Measurements from ENCODE around the gene ALKBH6. TPM values are rescaled to one million over a fixed set of nuclear protein-coding genes. Genes with fewer than 3 reads are reported as not detected.

Gene ALKBH6
- total RNA-seq, 1 donor from 2014 or later = 16.3 TPM

DNA sequence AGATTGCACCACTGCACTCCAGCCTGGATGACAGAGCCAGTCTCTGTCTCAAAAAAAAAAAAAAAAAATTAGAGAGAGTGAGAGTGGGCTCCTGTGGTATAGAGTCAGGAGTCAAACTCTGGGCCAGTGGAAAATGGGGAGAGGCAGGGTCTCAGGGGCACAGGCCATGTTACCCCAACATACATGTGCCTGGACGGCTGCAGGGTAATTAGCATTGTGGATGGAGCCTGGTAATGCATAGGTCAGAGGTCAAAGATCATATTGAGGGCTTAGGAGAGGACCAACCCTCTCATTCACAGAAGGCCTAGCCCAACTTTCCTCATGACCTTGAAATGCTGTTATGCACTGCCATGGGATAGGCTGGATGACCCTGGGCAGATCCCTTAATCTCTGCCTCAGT is 11.5 kb upstream of the ALKBH6 start:
- Mint-ChIP-seq H3K9me3 (no peaks in the 10 kb centered on the region), H3K27ac (no peak overlapping the region), H3K4me3 (no peak overlapping the region), H3K36me3 (peaks cover 21% of the 10 kb centered on the region), H3K27me3 (ENCODE audit: insufficient read depth, low read depth) (peaks cover 3% of the 10 kb centered on the region), H3K4me1 (no peaks in the 10 kb centered on the region)
- H2AFZ ChIP-seq (replicated peaks) = no peak overlapping the region
- TF ChIP-seq, protein P1, sequence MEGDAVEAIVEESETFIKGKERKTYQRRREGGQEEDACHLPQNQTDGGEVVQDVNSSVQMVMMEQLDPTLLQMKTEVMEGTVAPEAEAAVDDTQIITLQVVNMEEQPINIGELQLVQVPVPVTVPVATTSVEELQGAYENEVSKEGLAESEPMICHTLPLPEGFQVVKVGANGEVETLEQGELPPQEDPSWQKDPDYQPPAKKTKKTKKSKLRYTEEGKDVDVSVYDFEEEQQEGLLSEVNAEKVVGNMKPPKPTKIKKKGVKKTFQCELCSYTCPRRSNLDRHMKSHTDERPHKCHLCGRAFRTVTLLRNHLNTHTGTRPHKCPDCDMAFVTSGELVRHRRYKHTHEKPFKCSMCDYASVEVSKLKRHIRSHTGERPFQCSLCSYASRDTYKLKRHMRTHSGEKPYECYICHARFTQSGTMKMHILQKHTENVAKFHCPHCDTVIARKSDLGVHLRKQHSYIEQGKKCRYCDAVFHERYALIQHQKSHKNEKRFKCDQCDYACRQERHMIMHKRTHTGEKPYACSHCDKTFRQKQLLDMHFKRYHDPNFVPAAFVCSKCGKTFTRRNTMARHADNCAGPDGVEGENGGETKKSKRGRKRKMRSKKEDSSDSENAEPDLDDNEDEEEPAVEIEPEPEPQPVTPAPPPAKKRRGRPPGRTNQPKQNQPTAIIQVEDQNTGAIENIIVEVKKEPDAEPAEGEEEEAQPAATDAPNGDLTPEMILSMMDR (IDR thresholded peaks at IDR 0.05) = no peak
- no peak for TF ChIP-seq EZH2phosphoT487 (IDR thresholded peaks at IDR 0.05)
- TF ChIP-seq EZH2 (IDR thresholded peaks at IDR 0.05) = no peak
- H3F3A ChIP-seq (ENCODE audit: low read depth) = no peaks in the 10 kb centered on the region
- no peaks in the 10 kb centered on the region for H3K36me3 ChIP-seq
- H3K4me3 ChIP-seq = no peak overlapping the region
- no peak overlapping the region for H3K4me2 ChIP-seq
- no peaks in the 10 kb centered on the region for H3K27me3 ChIP-seq
- no peak overlapping the region for H3K9ac ChIP-seq
- DNase-seq (ENCODE audit: low spot score) = no peak
- no peaks in the 10 kb centered on the region for H3K4me1 ChIP-seq
- H3K79me2 ChIP-seq (ENCODE audit: low read depth) = no peaks in the 10 kb centered on the region
- peaks cover 8% of the 10 kb centered on the region for H4K20me1 ChIP-seq (ENCODE audit: low read depth)
- no peaks in the 10 kb centered on the region for H3K9me3 ChIP-seq (ENCODE audit: low read depth)
- no peak overlapping the region for H3K27ac ChIP-seq

GRCh38 chr19:36023432-36023831 is 9.4 kb upstream of the ALKBH6 start:
- Histone ChIP-seq H3K4me1 (no peaks in the 10 kb centered on the region), H4K20me1 (ENCODE audit: low read depth) (peaks cover 1% of the 10 kb centered on the region), H3K27ac (no peak overlapping the region), H3K9me3 (ENCODE audit: low read depth) (no peaks in the 10 kb centered on the region), H3K27me3 (no peaks in the 10 kb centered on the region), H3K4me2 (no peak overlapping the region), H3K79me2 (ENCODE audit: low read depth) (no peaks in the 10 kb centered on the region), H3K9ac (no peak overlapping the region), H3F3A (ENCODE audit: low read depth) (no peaks in the 10 kb centered on the region), H3K36me3 (no peaks in the 10 kb centered on the region), H3K4me3 (no peak overlapping the region), H2AFZ (replicated peaks) (no peak overlapping the region)
- Mint-ChIP-seq H3K4me3 (no peak overlapping the region), H3K27ac (no peak overlapping the region), H3K9me3 (no peaks in the 10 kb centered on the region), H3K4me1 (no peaks in the 10 kb centered on the region), H3K36me3 (peaks cover 14% of the 10 kb centered on the region), H3K27me3 (ENCODE audit: insufficient read depth, low read depth) (peaks cover 3% of the 10 kb centered on the region)
- DNase-seq (ENCODE audit: low spot score) = no peak
- TF ChIP-seq EZH2 (IDR thresholded peaks at IDR 0.05) (no peak), EZH2phosphoT487 (IDR thresholded peaks at IDR 0.05) (no peak)
- TF ChIP-seq, protein P1 (IDR thresholded peaks at IDR 0.05) = no peak

GRCh38 chr19:36019061-36019670 is 5.2 kb upstream of the ALKBH6 start:
- no peaks in the 10 kb centered on the region for H3K9me3 Mint-ChIP-seq
- H3K27ac Mint-ChIP-seq = no peak overlapping the region
- H3K9ac ChIP-seq = no peak overlapping the region
- peaks cover 8% of the 10 kb centered on the region for H3K27me3 Mint-ChIP-seq (ENCODE audit: insufficient read depth, low read depth)
- no peaks in the 10 kb centered on the region for H4K20me1 ChIP-seq (ENCODE audit: low read depth)
- H3K9me3 ChIP-seq (ENCODE audit: low read depth) = no peaks in the 10 kb centered on the region
- no peak for TF ChIP-seq EZH2 (IDR thresholded peaks at IDR 0.05)
- TF ChIP-seq, protein P1 (IDR thresholded peaks at IDR 0.05) = no peak
- TF ChIP-seq EZH2phosphoT487 (IDR thresholded peaks at IDR 0.05) = no peak
- H3K4me3 ChIP-seq = no peak overlapping the region
- DNase-seq (ENCODE audit: low spot score) = no peak
- H3K79me2 ChIP-seq (ENCODE audit: low read depth) = no peaks in the 10 kb centered on the region
- H3K4me1 ChIP-seq = no peaks in the 10 kb centered on the region
- H3K27me3 ChIP-seq = no peaks in the 10 kb centered on the region
- H2AFZ ChIP-seq (replicated peaks) = no peak overlapping the region
- H3K4me3 Mint-ChIP-seq = no peak overlapping the region
- peaks cover 15% of the 10 kb centered on the region for H3K36me3 Mint-ChIP-seq
- no peak overlapping the region for H3K4me2 ChIP-seq
- peaks cover 5% of the 10 kb centered on the region for H3F3A ChIP-seq (ENCODE audit: low read depth)
- peaks cover 17% of the 10 kb centered on the region for H3K4me1 Mint-ChIP-seq
- H3K36me3 ChIP-seq = no peaks in the 10 kb centered on the region
- H3K27ac ChIP-seq = no peak overlapping the region

All from neural progenitor cell (in vitro differentiated cells).